Kidney capillary endothelial cell (primary cell): Measurements from ENCODE around the gene AKNA.
"Not testable (repeated sequence)": the region's sequence is repeated elsewhere in the genome, so short reads cannot be mapped to it uniquely, and the experiment has no call there.

Source experiments
- DNase-seq: peaks from one replicate; pipeline ENCODE4 v3.0.0-alpha.2; 2018; ENCODE audit warnings: low spot score

The AKNA gene

DNA sequence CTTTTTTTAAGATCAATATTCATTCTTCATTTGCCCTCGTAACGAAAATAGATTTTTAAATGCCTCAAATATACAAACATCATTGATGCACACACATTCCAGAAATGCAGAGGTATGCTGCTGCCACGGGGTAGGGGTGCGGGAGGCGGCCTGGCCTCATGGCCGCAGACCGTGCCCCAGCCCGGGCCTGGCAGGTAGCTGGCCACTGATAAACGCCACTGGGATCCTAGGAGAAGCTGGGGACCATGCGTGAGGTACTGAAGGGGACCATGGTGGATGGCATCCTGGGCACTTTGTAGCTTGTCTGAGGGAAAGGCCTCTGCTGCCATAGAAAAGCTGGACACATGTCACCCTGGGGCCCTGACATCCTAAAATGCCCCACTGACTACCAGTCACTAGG is 51.6 kb downstream of the AKNA start:
- DNase-seq, result no peak

DNA sequence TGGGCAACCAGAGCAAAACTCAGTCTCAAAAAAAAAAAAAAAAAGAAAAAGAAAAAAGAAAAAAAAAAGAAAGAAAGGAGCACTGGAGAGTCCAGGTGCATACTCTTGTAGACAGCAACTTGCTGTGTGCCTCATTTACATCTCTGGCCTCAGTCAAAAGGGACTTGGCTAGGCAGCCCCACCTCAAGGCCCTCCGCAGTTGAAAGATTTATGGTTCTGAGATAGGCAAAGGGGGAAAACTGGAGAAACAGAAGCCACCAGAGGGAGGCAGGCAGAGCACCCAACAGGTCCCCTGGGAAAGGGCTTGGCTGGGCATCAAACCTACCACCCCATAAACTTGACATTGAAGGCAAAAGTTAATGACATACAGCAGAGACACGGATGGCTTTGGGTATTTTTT is 52.0 kb downstream of the AKNA start:
- DNase-seq, result no peak

DNA sequence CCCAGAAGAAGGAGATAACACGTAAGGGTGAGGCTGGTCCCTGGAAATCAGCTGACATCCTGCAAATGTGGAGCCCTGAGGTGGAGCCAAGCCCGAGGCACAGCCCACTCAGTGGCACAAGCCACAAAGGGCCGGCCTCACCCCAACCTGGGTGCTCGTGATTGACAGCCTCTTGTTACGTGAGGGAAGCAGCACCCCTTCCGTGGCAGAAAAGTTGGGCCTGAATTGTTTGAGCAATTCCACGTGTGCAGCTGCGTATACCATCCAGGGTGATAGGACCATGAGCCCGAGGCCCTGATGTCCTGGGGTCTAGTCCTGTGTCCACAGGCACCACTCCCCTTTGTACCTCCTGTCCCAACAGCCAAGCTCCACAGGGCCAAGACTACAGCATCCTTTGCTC is 53.3 kb downstream of the AKNA start:
- DNase-seq, result no peak

DNA sequence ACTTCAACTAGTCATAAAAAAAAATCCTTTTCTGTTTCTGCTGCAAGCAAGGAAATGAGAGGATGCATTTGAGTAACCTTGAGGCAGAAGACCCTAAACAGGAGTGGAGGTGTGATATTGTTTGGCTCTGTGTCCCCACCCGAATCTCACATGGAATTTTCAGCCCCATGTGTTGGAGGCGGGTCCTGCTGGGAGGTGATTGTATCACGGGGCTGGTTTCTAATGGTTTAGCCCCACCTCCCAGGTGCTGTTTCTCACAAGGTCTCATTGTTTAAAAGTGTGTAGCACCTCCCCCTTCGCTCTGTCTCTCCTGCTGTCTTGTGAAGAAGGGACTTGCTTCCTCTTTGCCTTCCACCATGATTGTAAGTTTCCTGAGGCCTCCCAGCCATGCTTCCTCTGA is 54.1 kb downstream of the AKNA start:
- not testable (repeated sequence) for DNase-seq

DNA sequence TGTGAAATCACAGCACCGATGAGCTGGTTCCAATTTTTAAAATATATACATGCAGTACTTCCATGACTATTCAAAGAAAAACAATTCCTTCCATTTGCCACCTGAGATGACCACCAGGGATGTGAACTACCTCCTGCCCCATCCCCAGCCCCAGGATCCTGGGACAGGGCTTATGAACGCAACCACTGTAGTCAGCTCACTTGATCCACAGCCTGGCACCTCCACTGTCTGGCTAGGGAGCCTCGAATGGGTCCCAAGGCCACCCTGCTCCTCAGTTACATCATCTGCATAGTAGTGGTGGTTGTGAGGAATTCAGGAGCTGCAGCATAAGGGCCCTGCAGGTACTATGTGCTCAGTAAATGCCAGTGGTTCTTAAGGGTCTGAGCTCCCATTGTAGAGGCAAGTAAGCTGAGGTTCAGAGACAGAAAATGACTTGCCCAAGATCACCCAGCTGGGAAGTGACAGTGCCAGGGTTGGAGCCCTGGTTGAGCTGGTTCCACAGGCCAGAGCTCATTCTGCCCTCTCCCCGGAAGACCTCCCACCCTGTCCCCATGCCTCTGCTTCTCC is 55.2 kb downstream of the AKNA start:
- not testable (repeated sequence) for DNase-seq

DNA sequence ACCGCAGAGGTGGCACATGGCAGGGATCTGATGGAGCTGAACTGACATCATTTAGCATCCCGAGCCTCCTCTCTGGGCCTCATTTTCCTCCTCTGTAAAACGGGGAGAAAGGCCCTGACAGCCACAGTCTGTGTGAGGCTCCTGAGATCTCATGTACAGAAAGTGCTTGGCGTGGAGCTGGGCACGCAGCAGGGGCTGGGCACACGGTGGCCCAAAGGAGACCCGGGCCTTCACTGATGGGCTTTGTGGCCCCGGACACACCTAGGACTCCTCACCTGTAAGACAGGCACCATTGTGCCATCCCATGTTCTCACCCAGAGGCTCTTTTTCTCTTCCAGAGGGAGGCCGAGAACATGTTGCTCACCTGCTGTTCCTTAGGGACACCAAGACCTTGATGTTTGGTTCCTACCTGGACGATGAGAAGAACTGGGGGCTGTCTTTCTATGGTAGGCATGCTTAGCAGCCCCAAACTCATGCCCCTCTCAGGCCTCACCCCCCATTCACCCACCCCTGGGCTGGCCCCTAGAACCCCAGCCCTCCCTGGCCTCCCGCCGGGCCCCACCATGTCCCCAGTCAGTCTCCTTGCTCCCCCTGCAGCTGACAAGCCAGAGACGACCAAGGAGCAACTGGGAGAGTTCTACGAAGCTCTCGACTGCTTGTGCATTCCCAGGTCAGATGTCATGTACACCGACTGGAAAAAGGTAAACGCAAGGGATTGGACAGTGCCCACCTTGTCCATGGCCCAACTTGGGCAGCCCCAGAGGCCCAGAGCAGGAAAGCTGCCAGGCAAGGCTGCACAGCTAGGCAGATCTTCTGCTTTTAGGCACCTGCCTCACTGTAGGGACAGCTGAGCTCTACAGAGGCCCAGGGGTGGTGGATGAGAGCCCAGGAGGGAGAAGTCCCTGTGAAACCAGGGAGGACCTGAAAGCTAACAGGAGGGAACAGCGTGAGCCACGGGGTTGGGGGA is 56.3 kb downstream of the AKNA start:
- not testable (repeated sequence) for DNase-seq

DNA sequence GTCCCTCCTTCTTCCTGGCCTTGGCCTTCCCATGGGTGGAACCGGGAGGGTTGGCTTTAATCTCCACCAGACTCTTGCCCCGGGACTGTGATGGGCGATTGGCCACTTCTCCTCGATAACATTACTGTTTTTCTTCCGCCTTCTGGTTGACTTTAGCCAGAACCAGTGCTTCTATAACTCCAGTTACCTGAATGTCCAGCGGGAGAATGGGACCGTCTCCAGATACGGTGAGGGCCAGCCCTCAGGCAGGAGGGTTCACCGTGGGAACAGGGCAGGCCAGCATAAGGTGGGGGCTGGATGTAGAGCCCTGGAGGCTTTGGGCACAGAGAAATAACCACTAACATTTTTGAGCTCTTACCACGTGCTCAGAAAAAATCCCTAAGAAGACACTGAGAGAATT is 57.1 kb downstream of the AKNA start:
- no peak for DNase-seq

DNA sequence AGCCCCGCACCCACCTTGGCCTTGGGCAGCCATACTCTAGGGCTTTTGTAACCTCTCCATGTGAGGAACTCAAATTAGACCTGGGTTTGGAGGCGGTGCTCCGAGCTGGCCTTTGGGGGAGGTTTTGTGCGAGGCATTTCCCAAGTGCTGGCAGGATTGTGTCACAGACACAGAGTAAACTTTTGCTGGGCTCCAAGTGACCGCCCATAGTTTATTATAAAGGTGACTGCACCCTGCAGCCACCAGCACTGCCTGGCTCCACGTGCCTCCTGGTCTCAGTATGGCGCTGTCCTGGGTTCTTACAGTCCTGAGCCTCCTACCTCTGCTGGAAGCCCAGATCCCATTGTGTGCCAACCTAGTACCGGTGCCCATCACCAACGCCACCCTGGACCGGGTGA is 58.2 kb downstream of the AKNA start, which contains the start of gene ORM2:
Gene ORM2, plus strand, starts transcription at position 245 of the 398 bp plus-strand sequence. Its CDS starts 36 bp downstream, at position 281.
- not testable (repeated sequence) for DNase-seq

DNA sequence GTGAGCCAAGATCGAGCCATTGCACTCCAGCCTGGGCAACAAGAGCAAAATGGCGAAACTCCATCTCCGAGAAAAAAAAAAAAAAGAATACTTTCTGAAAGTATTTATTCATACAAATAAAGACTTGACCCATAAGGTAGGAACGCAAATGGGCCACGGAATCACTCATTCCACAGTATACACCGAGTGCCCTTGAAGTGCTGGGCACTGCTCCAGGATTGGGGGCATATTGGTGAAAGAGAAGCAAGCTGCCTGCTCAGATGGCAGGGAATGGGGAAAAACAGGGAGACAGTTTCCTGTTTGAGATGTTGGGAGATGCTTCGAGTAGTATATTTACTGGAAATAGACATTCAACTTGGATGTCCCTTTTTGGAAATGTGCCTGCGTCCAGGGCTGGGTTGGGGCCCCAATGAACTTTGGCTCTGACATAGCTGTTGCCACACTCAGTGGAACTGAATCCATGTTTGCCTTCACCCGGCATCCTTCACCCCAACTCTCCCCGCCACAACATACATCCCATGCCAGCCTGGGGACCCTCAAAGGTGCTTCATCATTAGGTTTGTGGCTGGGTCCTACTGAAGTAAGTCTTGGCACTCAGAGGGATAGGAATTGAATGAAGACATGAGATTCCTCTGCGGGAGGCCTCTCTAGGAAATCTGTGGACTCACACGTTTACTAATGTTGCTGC is 58.7 kb downstream of the AKNA start:
- not testable (repeated sequence) for DNase-seq

DNA sequence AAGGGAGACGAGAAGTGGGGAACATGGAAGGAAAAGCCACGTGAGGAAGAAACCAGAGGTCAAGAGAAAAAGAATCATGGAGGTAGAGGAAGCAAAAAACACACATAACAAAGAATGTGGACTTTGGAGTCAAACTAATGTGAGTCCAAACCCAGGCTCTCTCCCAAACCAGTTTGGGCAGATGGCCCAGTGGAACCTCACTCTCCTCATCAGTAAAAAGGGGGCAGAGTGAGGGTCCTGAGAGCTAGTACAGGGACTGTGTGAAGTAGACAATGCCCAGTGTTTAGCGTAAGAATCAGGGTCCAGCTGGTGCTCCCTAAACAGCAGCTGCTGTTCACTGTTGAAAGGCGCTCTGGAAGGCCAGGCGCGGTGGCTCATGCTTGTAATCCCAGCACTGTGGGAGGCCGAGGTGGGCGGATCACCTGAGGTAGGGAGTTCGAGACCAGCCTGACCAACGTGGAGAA is 59.4 kb downstream of the AKNA start:
- DNase-seq, result not testable (repeated sequence)

DNA sequence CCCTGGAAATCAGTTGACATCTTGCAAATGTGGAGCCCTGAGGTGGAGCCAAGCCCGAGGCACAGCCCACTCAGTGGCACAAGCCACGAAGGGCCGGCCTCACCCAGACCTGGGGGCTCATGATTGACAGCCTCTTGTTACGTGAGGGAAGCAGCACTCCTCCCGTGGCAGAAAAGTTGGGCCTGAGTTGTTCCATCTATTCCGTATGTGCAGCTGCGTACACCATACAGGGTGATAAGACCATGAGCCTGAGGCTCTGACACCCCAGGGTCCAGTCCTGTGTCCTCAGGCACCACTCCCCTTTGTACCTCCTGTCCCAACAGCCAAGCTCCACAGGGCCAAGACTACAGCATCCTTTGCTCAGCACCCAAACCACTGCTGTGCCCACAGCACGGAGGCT is 60.0 kb downstream of the AKNA start:
- DNase-seq, result no peak

DNA sequence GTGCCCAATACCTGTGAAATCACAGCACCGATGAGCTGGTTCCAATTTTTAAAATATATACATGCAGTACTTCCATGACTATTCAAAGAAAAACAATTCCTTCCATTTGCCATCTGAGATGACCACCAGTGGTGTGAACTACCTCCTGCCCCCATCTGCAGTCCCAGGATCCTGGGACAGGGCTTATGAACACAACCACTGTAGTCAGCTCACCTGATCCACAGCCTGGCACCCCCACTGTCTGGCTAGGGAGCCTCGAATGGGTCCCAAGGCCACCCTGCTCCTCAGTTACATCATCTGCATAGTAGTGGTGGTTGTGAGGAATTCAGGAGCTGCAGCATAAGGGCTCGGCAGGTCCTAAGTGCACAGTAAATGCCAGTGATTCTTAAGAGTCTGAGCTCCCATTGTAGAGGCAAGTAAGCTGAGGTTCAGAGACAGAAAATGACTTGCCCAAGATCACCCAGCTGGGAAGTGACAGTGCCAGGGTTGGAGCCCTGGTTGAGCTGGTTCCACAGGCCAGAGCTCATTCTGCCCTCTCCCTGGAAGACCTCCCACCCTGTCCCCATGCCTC is 62.0 kb downstream of the AKNA start:
- not testable (repeated sequence) for DNase-seq

DNA sequence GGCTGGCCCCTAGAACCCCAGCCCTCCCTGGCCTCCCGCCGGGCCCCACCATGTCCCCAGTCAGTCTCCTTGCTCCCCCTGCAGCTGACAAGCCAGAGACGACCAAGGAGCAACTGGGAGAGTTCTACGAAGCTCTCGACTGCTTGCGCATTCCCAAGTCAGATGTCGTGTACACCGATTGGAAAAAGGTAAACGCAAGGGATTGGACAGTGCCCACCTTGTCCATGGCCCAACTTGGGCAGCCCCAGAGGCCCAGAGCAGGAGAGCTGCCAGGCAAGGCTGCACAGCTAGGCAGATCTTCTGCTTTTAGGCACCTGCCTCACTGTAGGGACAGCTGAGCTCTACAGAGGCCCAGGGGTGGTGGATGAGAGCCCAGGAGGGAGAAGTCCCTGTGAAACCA is 62.8 kb downstream of the AKNA start:
- DNase-seq, result not testable (repeated sequence)

DNA sequence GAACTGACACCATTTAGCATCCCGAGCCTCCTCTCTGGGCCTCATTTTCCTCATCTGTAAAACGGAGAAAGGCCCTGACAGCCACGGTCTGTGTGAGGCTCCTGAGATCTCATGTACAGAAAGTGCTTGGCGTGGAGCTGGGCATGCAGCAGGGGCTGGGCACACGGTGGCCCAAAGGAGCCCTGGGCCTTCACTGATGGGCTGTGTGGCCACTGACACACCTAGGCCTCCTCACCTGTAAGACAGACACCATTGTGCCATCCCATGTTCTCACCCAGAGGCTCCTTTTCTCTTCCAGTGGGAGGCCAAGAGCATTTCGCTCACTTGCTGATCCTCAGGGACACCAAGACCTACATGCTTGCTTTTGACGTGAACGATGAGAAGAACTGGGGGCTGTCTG is 63.3 kb downstream of the AKNA start:
- DNase-seq, result no peak

DNA sequence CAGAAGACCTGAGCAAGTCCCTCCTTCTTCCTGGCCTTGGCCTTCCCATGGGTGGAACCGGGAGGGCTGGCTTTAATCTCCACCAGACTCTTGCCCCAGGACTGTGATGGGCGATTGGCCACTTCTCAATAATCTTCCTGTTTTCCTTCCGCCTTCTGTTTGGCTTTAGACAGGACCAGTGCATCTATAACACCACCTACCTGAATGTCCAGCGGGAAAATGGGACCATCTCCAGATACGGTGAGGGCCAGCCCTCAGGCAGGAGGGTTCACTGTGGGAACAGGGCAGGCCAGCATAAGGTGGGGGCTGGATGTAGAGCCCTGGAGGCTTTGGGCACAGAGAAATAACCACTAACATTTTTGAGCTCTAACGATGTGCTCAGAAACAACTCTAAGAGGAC is 63.9 kb downstream of the AKNA start:
- DNase-seq, result not testable (repeated sequence)

DNA sequence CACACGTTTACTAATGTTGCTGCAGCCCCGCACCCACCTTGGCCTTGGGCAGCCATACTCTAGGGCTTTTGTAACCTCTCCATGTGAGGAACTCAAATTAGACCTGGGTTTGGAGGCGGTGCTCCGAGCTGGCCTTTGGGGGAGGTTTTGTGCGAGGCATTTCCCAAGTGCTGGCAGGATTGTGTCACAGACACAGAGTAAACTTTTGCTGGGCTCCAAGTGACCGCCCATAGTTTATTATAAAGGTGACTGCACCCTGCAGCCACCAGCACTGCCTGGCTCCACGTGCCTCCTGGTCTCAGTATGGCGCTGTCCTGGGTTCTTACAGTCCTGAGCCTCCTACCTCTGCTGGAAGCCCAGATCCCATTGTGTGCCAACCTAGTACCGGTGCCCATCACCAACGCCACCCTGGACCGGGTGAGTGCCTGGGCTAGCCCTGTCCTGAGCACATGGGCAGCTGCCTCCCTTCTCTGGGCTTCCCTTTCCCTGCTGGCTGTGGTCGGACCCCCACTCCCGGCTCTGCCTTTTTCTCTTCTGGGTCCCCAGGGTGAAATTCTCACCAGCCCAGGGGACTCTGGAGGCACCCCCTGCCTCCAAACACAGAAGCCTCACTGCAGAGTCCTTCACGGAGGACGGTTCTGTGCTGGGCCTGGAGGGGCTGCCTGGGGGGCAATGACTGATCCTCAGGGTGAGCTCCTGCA is 64.8 kb downstream of the AKNA start, which contains the start of gene ORM1:
Gene ORM1, plus strand, starts transcription at position 268 of the 701 bp plus-strand sequence. Its CDS starts 36 bp downstream, at position 304.
- DNase-seq, result not testable (repeated sequence)

DNA sequence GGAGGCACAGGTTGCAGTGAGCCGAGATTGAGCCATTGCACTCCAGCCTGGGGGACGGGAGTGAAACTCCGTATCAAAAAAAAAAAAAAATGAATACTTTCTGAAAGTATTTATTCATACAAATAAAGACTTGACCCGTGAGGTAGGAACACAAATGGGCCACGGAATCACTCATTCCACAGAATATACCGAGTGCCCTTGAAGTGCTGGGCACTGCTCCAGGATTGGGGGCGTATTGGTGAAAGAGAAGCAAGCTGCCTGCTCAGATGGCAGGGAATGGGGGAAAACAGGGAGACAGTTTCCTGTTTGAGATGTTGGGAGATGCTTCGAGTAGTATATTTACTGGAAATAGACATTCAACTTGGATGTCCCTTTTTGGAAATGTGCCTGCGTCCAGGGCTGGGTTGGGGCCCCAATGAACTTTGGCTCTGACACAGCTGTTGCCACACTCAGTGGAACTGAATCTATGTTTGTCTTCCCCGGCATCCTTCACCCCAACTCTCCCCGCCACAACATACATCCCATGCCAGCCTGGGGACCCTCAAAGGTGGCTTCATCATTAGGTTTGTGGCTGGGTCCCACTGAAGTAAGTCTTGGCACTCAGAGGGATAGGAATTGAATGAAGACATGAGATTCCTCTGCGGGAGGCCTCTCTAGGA is 65.5 kb downstream of the AKNA start:
- not testable (repeated sequence) for DNase-seq

DNA sequence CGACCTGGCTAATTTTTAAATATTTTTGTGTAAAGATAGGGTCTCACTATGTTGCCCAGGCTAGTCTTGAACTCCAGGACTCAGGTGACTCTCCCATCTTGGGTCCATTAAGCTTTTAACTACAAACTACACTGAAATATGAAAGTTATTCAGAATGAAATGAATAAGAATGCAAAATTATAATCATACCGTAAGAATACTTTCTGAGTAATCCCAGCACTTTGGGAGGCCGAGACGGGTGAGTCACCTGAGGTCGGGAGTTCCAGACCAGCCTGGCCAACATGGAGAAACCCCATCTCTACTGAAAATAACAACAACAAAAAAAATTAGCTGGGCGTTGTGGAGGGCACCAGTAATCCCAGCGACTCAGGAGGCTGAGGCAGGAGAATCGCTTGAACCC is 66.0 kb downstream of the AKNA start:
- no peak for DNase-seq

DNA sequence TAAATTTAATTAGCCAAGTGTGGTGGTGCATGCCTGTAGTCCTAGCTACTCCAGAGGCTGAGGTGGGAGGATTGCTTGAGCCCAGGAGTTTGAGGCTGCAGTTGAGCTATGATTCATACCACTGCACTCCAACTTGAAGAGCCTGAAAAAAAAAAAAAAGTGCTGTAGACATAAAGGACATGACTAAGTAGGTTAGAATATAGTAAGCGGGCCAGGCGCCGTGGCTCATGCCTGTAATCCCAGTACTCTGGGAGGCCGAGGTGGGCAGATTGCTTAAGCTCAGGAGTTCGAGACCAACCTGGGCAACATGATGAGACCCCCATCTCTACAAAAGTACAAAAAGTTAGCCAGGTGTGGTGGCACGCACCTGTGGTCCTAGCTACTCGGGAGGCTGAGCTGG is 67.1 kb downstream of the AKNA start:
- DNase-seq, result not testable (repeated sequence)

DNA sequence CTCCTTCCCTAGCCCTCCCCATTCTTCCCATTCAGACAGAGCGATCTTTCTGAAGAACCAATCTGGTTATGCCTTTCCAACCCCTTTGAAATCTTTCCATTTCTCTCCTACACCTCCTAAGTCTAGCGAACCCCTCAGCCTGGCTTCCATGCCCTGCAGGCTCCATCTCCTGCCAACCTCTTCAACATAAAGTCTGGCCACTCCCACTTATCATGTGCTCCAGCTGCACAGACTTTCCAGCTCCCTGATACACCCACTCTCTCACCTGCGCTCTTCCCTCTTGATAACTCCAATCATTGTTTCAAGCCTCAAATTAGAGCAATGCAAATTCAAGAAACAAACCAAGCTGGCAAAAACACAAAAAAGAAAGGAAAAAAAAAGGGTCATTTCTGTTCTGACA is 68.6 kb downstream of the AKNA start:
- DNase-seq, result no peak

DNA sequence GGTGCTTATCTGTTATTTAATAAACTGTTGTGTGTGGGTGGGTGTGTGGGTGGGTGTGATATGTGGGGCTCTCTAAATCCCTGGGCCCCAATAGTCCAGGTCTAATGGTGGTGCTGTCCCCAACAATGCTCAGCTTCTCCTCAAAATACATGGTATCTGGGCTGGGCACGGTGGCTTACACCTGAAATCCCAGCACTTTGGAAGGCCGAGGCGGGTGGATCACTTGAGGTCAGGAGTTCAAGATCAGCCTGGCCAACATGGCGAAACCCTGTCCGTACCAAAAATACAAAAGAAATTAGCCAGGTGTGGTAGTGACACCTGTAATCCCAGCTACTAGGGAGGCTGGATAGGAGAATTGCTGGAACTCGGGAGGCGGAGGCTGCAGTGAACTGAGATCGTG is 69.4 kb downstream of the AKNA start:
- DNase-seq, result no peak
